Prostate gland (tissue), 2 donors: ENCODE data around the gene NRCAM. TPM values are rescaled to one million over a fixed set of nuclear protein-coding genes. Genes with fewer than 3 reads are reported as not detected.

Experiments
- DNase-seq: peaks from one replicate; pipeline ENCODE4 v3.0.0-alpha.2; 2019; ENCODE audit warnings: low spot score
- H3K27ac ChIP-seq, 2 donors: fragments of 200-600 bp; sonication (generic); 2 replicates each; pipeline ENCODE4 v1.5.1; 2017 to 2019
- H3K27me3 ChIP-seq: fragments of 200-600 bp; sonication (generic); replicated peaks from 2 replicates; pipeline ENCODE4 v1.5.1; 2019; ENCODE audit not compliant: insufficient read depth
- H3K36me3 ChIP-seq, 2 donors: fragments of 200-600 bp; sonication (generic); 1 replicate in 1 of 2; 2 replicates in 1 of 2; pipeline versions ENCODE4 v1.5.1 to v1.8.1; 2017 to 2019
- H3K4me1 ChIP-seq: fragments of 200-600 bp; sonication (generic); replicated peaks from 2 replicates; pipeline ENCODE4 v1.5.1; 2019
- H3K4me3 ChIP-seq, 2 donors: fragments of 200-600 bp; sonication (generic); 2 replicates each; pipeline ENCODE4 v1.5.1; 2017 to 2019
- H3K9me3 ChIP-seq: fragments of 200-600 bp; sonication (generic); 2 replicates; pipeline ENCODE4 v1.5.1; 2017
- CTCF ChIP-seq, 4 experiments: fragments of 200-600 bp in 2 of 4; fragments of 450-650 bp in 2 of 4; sonication (generic) in 2 of 4; IDR thresholded peaks; 1 replicate in 3 of 4; 2 replicates in 1 of 4; pipeline ENCODE4 v1.5.1; 2016 to 2019; ENCODE audit warnings: antibody characterized with exemption in 4 of 4, mild to moderate bottlenecking in 2 of 4, moderate library complexity in 2 of 4
- POLR2A ChIP-seq: fragments of 450-650 bp; IDR thresholded peaks from one replicate; pipeline ENCODE4 v1.6.1; 2016; ENCODE audit warnings: antibody characterized with exemption, mild to moderate bottlenecking
- POLR2AphosphoS5 ChIP-seq: sonication (generic); formaldehyde crosslinking; IDR thresholded peaks from one replicate; pipeline ENCODE4 v1.6.1; 2017; ENCODE audit warnings: antibody characterized with exemption
- WGBS: methylation state at CpG from one replicate; pipeline ENCODE4 v1.1.5; 2018; 5-methylcytosine and 5-hydroxymethylcytosine counted together
- intact Hi-C: fragments of 100-400 bp; cut with DNase I; formaldehyde crosslinking; loops from one replicate; pipeline ENCODE4 v1.14.2; 2022
- total RNA-seq, 2 donors: library from RNA; depleted of rRNA; stranded (reverse); fragments of >200 nt; gene quantifications; one replicate each; pipeline ENCODE4 v1.1.0, GENCODE V29; 2016

The NRCAM gene
- total RNA-seq, 2 donors from 2014 or later, result 1.1 to 3.1 TPM

GRCh38 chr7:108235451-108236061 lies 220.7 kb downstream of the NRCAM start:
- no peaks in the 10 kb centered on the region for H3K36me3 ChIP-seq
- H3K27me3 ChIP-seq, result no peaks in the 10 kb centered on the region
- intact Hi-C loops, result no loop called here
- 89% methylated on average over 4 of the region's 4 CpGs for WGBS
- no peak overlapping the region for H3K4me3 ChIP-seq
- no peak for TF ChIP-seq CTCF (IDR thresholded peaks at IDR 0.05)
- TF ChIP-seq POLR2AphosphoS5, result no peak
- TF ChIP-seq POLR2A, result no peak
- no peaks in the 10 kb centered on the region for H3K4me1 ChIP-seq
- DNase-seq, result no peak
- no peaks in the 10 kb centered on the region for H3K9me3 ChIP-seq
- no peak overlapping the region for H3K27ac ChIP-seq

- no peak for TF ChIP-seq CTCF (IDR thresholded peaks at IDR 0.05)
- TF ChIP-seq POLR2A, result no peak
- no peak for TF ChIP-seq POLR2AphosphoS5
- Histone ChIP-seq H3K4me1 (no peaks in the 10 kb centered on the region), H3K27me3 (no peaks in the 10 kb centered on the region), H3K27ac (no peak overlapping the region), H3K36me3 (no peaks in the 10 kb centered on the region), H3K4me3 (no peak overlapping the region), H3K9me3 (no peaks in the 10 kb centered on the region)
- intact Hi-C loops, result no loop called here
- DNase-seq, result no peak
Observed at GRCh38 chr7:108234971-108235450, 221.2 kb downstream of the NRCAM start.

GRCh38 chr7:108234281-108234680 lies 222.0 kb downstream of the NRCAM start:
- H3K27me3 ChIP-seq, result no peaks in the 10 kb centered on the region
- H3K4me1 ChIP-seq, result no peaks in the 10 kb centered on the region
- H3K36me3 ChIP-seq, result no peaks in the 10 kb centered on the region
- DNase-seq, result no peak
- no peaks in the 10 kb centered on the region for H3K9me3 ChIP-seq
- 89% methylated on average over 2 of the region's 2 CpGs for WGBS
- H3K4me3 ChIP-seq, result no peak overlapping the region
- intact Hi-C loops, result no loop called here
- TF ChIP-seq POLR2A (no peak), POLR2AphosphoS5 (no peak), CTCF (IDR thresholded peaks at IDR 0.05) (no peak)
- H3K27ac ChIP-seq, result no peak overlapping the region

GRCh38 chr7:108232076-108232475 lies 224.2 kb downstream of the NRCAM start:
- no peaks in the 10 kb centered on the region for H3K4me1 ChIP-seq
- DNase-seq, result no peak
- no peak overlapping the region for H3K27ac ChIP-seq
- TF ChIP-seq POLR2A (no peak), CTCF (IDR thresholded peaks at IDR 0.05) (no peak), POLR2AphosphoS5 (no peak)
- no peaks in the 10 kb centered on the region for H3K36me3 ChIP-seq
- intact Hi-C loops, result no loop called here
- H3K4me3 ChIP-seq, result no peak overlapping the region
- H3K9me3 ChIP-seq, result no peaks in the 10 kb centered on the region
- 90% methylated on average over 6 of the region's 6 CpGs for whole genome bisulfite sequencing
- H3K27me3 ChIP-seq, result no peaks in the 10 kb centered on the region

- WGBS, result 96% methylated on average over 2 of the region's 2 CpGs
- intact Hi-C loops, result no loop called here
- Histone ChIP-seq H3K27me3 (no peaks in the 10 kb centered on the region), H3K9me3 (no peaks in the 10 kb centered on the region), H3K27ac (no peak overlapping the region), H3K36me3 (no peaks in the 10 kb centered on the region), H3K4me1 (no peaks in the 10 kb centered on the region), H3K4me3 (no peak overlapping the region)
- TF ChIP-seq CTCF (IDR thresholded peaks at IDR 0.05) (no peak), POLR2AphosphoS5 (no peak), POLR2A (no peak)
- DNase-seq, result no peak
Observed at GRCh38 chr7:108231221-108231620, 225.0 kb downstream of the NRCAM start.
